ENCODE results near the gene RAB40B. TPM values are rescaled to one million over a fixed set of nuclear protein-coding genes. Genes with fewer than 3 reads are reported as not detected.

The RAB40B gene
- total RNA-seq, 2 experiments from 2014 or later, result 21.4 to 22.1 TPM

GRCh38 chr17:82734987-82735866 lies 36.7 kb upstream of the RAB40B start, which contains the start of gene FN3K:
Gene FN3K, plus strand, starts transcription at chr17:82735615. Its CDS starts 22 bp downstream, at chr17:82735637.
- Histone ChIP-seq H3K4me2 (ENCODE audit: low read length) (no peak within 1 kb of the TSS), H2AFZ (ENCODE audit: low read length) (no peak within 1 kb of the TSS), H3K4me1 (ENCODE audit: insufficient read depth, low read length, poor library complexity, severe bottlenecking) (no peaks in the 10 kb centered on the region), H4K20me1 (ENCODE audit: insufficient read depth, low read length) (no peaks in the 10 kb centered on the region), H3K36me3 (ENCODE audit: insufficient read depth, low read length) (peaks cover 71% of the 10 kb centered on the region), H3K4me3 (ENCODE audit: low read depth, low read length, poor library complexity, severe bottlenecking) (no peak within 1 kb of the TSS), H3K79me2 (ENCODE audit: insufficient read depth, low read depth, low read length) (no peaks in the 10 kb centered on the region), H3K9me3 (ENCODE audit: low read length) (peaks cover 19% of the 10 kb centered on the region), H3K9me2 (ENCODE audit: insufficient read depth, low read length) (no peaks in the 10 kb centered on the region), H3K27ac (ENCODE audit: low read depth, low read length, poor library complexity, severe bottlenecking) (no peak within 1 kb of the TSS)
- no TSS peak for BruUV-seq (replicated peaks)
- no peak for DNase-seq (ENCODE audit: low spot score)
- TF ChIP-seq CTCF (conservative IDR thresholded peaks at IDR 0.05; ENCODE audit: low read length) (no peak), EZH2phosphoT487 (IDR thresholded peaks at IDR 0.05; ENCODE audit: borderline replicate concordance, low read depth, low read length) (no peak)
- CTCF ChIA-PET (ENCODE audit: unreplicated experiment), result no interaction called here
- POLR2A ChIA-PET, result interaction anchor here (0.8 kb wide), 1 partner anchor 14 kb away, joined by 5 read pairs; no protein-coding TSS in a partner anchor
- intact Hi-C loops (cut with micrococcal nuclease; ENCODE audit: unreplicated experiment), result no loop called here

- H4K20me1 ChIP-seq (ENCODE audit: insufficient read depth, low read length), result no peaks in the 10 kb centered on the region
- no peaks in the 10 kb centered on the region for H3K79me2 ChIP-seq (ENCODE audit: insufficient read depth, low read depth, low read length)
- no peak overlapping the region for H2AFZ ChIP-seq (ENCODE audit: low read length)
- peaks cover 7% of the 10 kb centered on the region for H3K9me3 ChIP-seq (ENCODE audit: low read length)
- intact Hi-C loops (cut with micrococcal nuclease; ENCODE audit: unreplicated experiment), result no loop called here
- no TSS peak for BruUV-seq (replicated peaks)
- H3K27ac ChIP-seq (ENCODE audit: low read depth, low read length, poor library complexity, severe bottlenecking), result no peak overlapping the region
- no peak for DNase-seq (ENCODE audit: low spot score)
- H3K4me3 ChIP-seq (ENCODE audit: low read depth, low read length, poor library complexity, severe bottlenecking), result no peak overlapping the region
- peaks cover 74% of the 10 kb centered on the region for H3K36me3 ChIP-seq (ENCODE audit: insufficient read depth, low read length)
- H3K4me1 ChIP-seq (ENCODE audit: insufficient read depth, low read length, poor library complexity, severe bottlenecking), result no peaks in the 10 kb centered on the region
- H3K4me2 ChIP-seq (ENCODE audit: low read length), result no peak overlapping the region
- CTCF ChIA-PET (ENCODE audit: unreplicated experiment), result no interaction called here
- H3K9me2 ChIP-seq (ENCODE audit: insufficient read depth, low read length), result no peaks in the 10 kb centered on the region
- POLR2A ChIA-PET, result interaction anchor here (0.9 kb wide), 1 partner anchor 102 kb away, joined by 3 read pairs; no protein-coding TSS in a partner anchor
- TF ChIP-seq CTCF (conservative IDR thresholded peaks at IDR 0.05; ENCODE audit: low read length) (no peak), EZH2phosphoT487 (IDR thresholded peaks at IDR 0.05; ENCODE audit: borderline replicate concordance, low read depth, low read length) (no peak)
These were observed 33.7 kb upstream of the RAB40B start for GRCh38 chr17:82732118-82732743.

All from OCI-LY7 (cell line).